Trophoblast cell (in vitro differentiated cells and primary cell): Measurements from ENCODE around the gene MPPED2.

Source experiments
- DNase-seq, 2 donors: peaks; one replicate each; pipeline ENCODE4 v3.0.0-alpha.2; 2016
- H2AFZ ChIP-seq: 2 replicates; pipeline ENCODE4 v1.6.1; 2013; ENCODE audit warnings: low read length, moderate library complexity, mild to moderate bottlenecking; ENCODE audit not compliant: insufficient read depth, poor library complexity
- H2AK5ac ChIP-seq: 2 replicates; pipeline ENCODE4 v1.6.1; 2013; ENCODE audit warnings: mild to moderate bottlenecking, low read length
- H2BK120ac ChIP-seq: 2 replicates; pipeline ENCODE4 v1.6.1; 2013; ENCODE audit warnings: low read length, mild to moderate bottlenecking, moderate library complexity; ENCODE audit not compliant: insufficient read depth, poor library complexity
- H2BK12ac ChIP-seq: 2 replicates; pipeline ENCODE4 v1.6.1; 2013; ENCODE audit warnings: mild to moderate bottlenecking, low read length, moderate library complexity
- H2BK5ac ChIP-seq: 2 replicates; pipeline ENCODE4 v1.6.1; 2013; ENCODE audit warnings: low read length, low read depth, moderate library complexity, mild to moderate bottlenecking; ENCODE audit not compliant: poor library complexity
- H3K14ac ChIP-seq: 2 replicates; pipeline ENCODE4 v1.6.1; 2013; ENCODE audit warnings: mild to moderate bottlenecking, low read length
- H3K18ac ChIP-seq: 2 replicates; pipeline ENCODE4 v1.6.1; 2013; ENCODE audit warnings: mild to moderate bottlenecking, low read length
- H3K23ac ChIP-seq: 2 replicates; pipeline ENCODE4 v1.6.1; 2013; ENCODE audit warnings: low read length
- H3K27ac ChIP-seq: 2 replicates; pipeline ENCODE4 v1.5.1; 2013; ENCODE audit warnings: low read depth, mild to moderate bottlenecking, inconsistent platforms, low read length, moderate library complexity
- H3K27me3 ChIP-seq: 2 replicates; pipeline ENCODE4 v1.6.1; 2013; ENCODE audit warnings: inconsistent platforms, mild to moderate bottlenecking, low read length, moderate library complexity; ENCODE audit not compliant: insufficient read depth
- H3K36me3 ChIP-seq, 2 experiments: 1 replicate in 1 of 2; 2 replicates in 1 of 2; pipeline ENCODE4 v1.6.1; 2013; ENCODE audit warnings: low read length in 2 of 2, mild to moderate bottlenecking in 2 of 2, moderate library complexity in 1 of 2; ENCODE audit not compliant: insufficient read depth in 2 of 2, control insufficient read depth in 1 of 2
- H3K4ac ChIP-seq: 2 replicates; pipeline ENCODE4 v1.6.1; 2013; ENCODE audit warnings: low read depth, mild to moderate bottlenecking, low read length, moderate library complexity
- H3K4me1 ChIP-seq, 2 experiments: 1 replicate in 1 of 2; 2 replicates in 1 of 2; pipeline ENCODE4 v1.6.1; 2013; ENCODE audit warnings: low read length in 2 of 2, mild to moderate bottlenecking in 2 of 2, moderate library complexity in 1 of 2; ENCODE audit not compliant: insufficient read depth in 2 of 2, control insufficient read depth in 1 of 2
- H3K4me2 ChIP-seq: 2 replicates; pipeline ENCODE4 v1.6.1; 2013; ENCODE audit warnings: inconsistent platforms, mild to moderate bottlenecking, low read length, moderate library complexity
- H3K4me3 ChIP-seq: 2 replicates; pipeline ENCODE4 v1.5.1; 2013; ENCODE audit warnings: mild to moderate bottlenecking, low read depth, low read length, inconsistent platforms
- H3K79me1 ChIP-seq: one replicate; pipeline ENCODE4 v1.6.1; 2013; ENCODE audit warnings: low read length
- H3K79me2 ChIP-seq: 2 replicates; pipeline ENCODE4 v1.6.1; 2013; ENCODE audit warnings: low read length, mild to moderate bottlenecking; ENCODE audit not compliant: control insufficient read depth, insufficient read depth, poor library complexity
- H3K9ac ChIP-seq: 2 replicates; pipeline ENCODE4 v1.6.1; 2013; ENCODE audit warnings: mild to moderate bottlenecking, low read length
- H3K9me3 ChIP-seq: 2 replicates; pipeline ENCODE4 v1.6.1; 2013; ENCODE audit warnings: low read depth, mild to moderate bottlenecking, control low read depth, inconsistent platforms, low read length; ENCODE audit not compliant: insufficient read depth
- H4K12ac ChIP-seq: 2 replicates; pipeline ENCODE4 v1.6.1; 2013; ENCODE audit warnings: low read depth, mild to moderate bottlenecking, low read length, moderate library complexity
- H4K8ac ChIP-seq: 2 replicates; pipeline ENCODE4 v1.6.1; 2013; ENCODE audit warnings: low read depth, mild to moderate bottlenecking, low read length, moderate library complexity
- H4K91ac ChIP-seq: one replicate; pipeline ENCODE4 v1.6.1; 2013; ENCODE audit warnings: low read depth, mild to moderate bottlenecking, low read length, moderate library complexity
- WGBS: extraction: QIAGEN DNeasy Blood & Tissue Kit; methylation state at CpG from one replicate; pipeline ENCODE4 v1.1.7; 2013; ENCODE audit warnings: missing lambda C conversion rate; ENCODE audit not compliant: insufficient read length, insufficient coverage; ENCODE audit errors: extremely low coverage; 5-methylcytosine and 5-hydroxymethylcytosine counted together

Gene MPPED2

DNA sequence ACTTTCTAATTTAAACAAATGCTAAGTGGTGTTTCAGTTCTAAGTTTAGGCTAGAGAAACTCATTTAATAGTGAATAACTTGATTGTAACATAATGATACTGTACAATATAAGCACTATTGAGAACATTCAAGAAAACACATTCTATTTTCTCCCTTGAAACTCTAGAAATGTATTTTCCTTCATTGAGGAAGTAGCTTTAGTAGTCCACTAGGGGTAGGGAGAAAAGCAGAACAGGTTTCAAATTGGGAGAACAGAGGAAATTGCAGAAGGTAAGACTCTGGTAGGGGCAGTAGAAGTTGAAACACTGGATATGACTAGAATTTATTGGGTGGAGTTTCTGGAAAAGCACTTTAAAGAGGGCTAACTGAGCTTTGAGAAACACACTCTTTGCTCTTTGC is 31.6 kb upstream of the MPPED2 start:
- Histone ChIP-seq H3K4me2 (no peak overlapping the region), H2BK5ac (no peak overlapping the region), H3K27ac (no peak overlapping the region), H4K91ac (no peak overlapping the region), H3K14ac (no peak overlapping the region), H3K4me1 (no peaks in the 10 kb centered on the region), H2AK5ac (no peak overlapping the region), H3K4me3 (no peak overlapping the region), H3K9me3 (no peaks in the 10 kb centered on the region), H3K9ac (no peak overlapping the region), H3K23ac (no peak overlapping the region), H3K79me1 (no peaks in the 10 kb centered on the region), H2AFZ (no peak overlapping the region), H3K79me2 (no peaks in the 10 kb centered on the region), H4K8ac (no peak overlapping the region), H3K36me3 (no peaks in the 10 kb centered on the region), H3K4ac (no peak overlapping the region), H4K12ac (no peak overlapping the region), H3K18ac (no peak overlapping the region), H3K27me3 (no peaks in the 10 kb centered on the region), H2BK12ac (no peak overlapping the region), H2BK120ac (no peak overlapping the region)
- DNase-seq, result no peak

- H3K4me3 ChIP-seq, result no peak overlapping the region
- no peak overlapping the region for H3K27ac ChIP-seq
- no peak overlapping the region for H3K4ac ChIP-seq
- H3K36me3 ChIP-seq, result no peaks in the 10 kb centered on the region
- no peak overlapping the region for H3K4me2 ChIP-seq
- no peak overlapping the region for H2AK5ac ChIP-seq
- H3K4me1 ChIP-seq, result no peaks in the 10 kb centered on the region
- H3K27me3 ChIP-seq, result no peaks in the 10 kb centered on the region
- H3K9me3 ChIP-seq, result no peaks in the 10 kb centered on the region
- H3K23ac ChIP-seq, result no peak overlapping the region
- no peaks in the 10 kb centered on the region for H3K79me1 ChIP-seq
- H3K14ac ChIP-seq, result no peak overlapping the region
- no peak overlapping the region for H2AFZ ChIP-seq
- no peak overlapping the region for H2BK120ac ChIP-seq
- H4K91ac ChIP-seq, result no peak overlapping the region
- no peaks in the 10 kb centered on the region for H3K79me2 ChIP-seq
- no peak for DNase-seq
- H2BK12ac ChIP-seq, result no peak overlapping the region
- WGBS, result no CpG with 5 or more reads among the region's 3 CpGs
- H4K12ac ChIP-seq, result no peak overlapping the region
- no peak overlapping the region for H2BK5ac ChIP-seq
- H4K8ac ChIP-seq, result no peak overlapping the region
- H3K18ac ChIP-seq, result no peak overlapping the region
- H3K9ac ChIP-seq, result no peak overlapping the region
These were observed 24.5 kb upstream of the MPPED2 start for GRCh38 chr11:30610628-30611027.

GRCh38 chr11:30608534-30608933 is 22.4 kb upstream of the MPPED2 start:
- no peak overlapping the region for H2AK5ac ChIP-seq
- H4K8ac ChIP-seq, result no peak overlapping the region
- H3K79me2 ChIP-seq, result no peaks in the 10 kb centered on the region
- H2BK12ac ChIP-seq, result no peak overlapping the region
- no peak overlapping the region for H3K18ac ChIP-seq
- no peaks in the 10 kb centered on the region for H3K27me3 ChIP-seq
- H4K91ac ChIP-seq, result no peak overlapping the region
- no peaks in the 10 kb centered on the region for H3K4me1 ChIP-seq
- H2BK5ac ChIP-seq, result no peak overlapping the region
- H3K27ac ChIP-seq, result no peak overlapping the region
- H3K9me3 ChIP-seq, result no peaks in the 10 kb centered on the region
- H2AFZ ChIP-seq, result no peak overlapping the region
- no peaks in the 10 kb centered on the region for H3K79me1 ChIP-seq
- no peak overlapping the region for H3K14ac ChIP-seq
- H3K4me3 ChIP-seq, result no peak overlapping the region
- no peak overlapping the region for H3K4ac ChIP-seq
- no peaks in the 10 kb centered on the region for H3K36me3 ChIP-seq
- H3K9ac ChIP-seq, result no peak overlapping the region
- DNase-seq, result no peak
- H4K12ac ChIP-seq, result no peak overlapping the region
- no peak overlapping the region for H2BK120ac ChIP-seq
- no peak overlapping the region for H3K23ac ChIP-seq
- no peak overlapping the region for H3K4me2 ChIP-seq

DNA sequence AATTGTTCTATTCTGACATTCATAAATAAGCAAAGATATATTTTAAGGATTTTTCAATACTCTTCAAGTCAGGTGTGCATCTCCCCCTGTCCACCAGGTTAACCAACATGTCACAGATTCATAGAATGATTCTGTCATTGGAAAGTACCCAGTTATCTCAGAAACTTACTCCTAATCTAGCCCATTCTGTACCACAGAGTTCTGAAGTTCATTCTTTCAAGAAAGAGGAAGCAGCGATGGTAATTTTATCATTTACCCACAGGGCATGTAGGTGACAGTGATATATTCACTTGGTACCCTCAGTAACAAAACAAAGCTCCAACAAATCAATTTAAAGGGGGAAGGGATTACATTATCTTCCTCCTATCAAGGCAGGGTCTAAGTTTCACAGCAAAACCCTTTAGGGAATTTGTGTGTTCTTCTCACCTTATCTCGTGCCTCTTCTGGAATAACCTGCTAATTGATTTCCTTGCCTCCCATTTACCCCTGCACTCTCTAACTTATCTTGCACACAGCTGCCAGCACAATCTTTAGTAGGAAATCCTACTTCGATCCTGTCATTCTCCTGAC is 19.0 kb upstream of the MPPED2 start:
- no peak overlapping the region for H3K4ac ChIP-seq
- H3K4me1 ChIP-seq, result no peaks in the 10 kb centered on the region
- H3K4me3 ChIP-seq, result no peak overlapping the region
- H4K12ac ChIP-seq, result no peak overlapping the region
- no peaks in the 10 kb centered on the region for H3K36me3 ChIP-seq
- WGBS, result no CpG with 5 or more reads among the region's 3 CpGs
- no peaks in the 10 kb centered on the region for H3K27me3 ChIP-seq
- H2BK12ac ChIP-seq, result no peak overlapping the region
- H4K8ac ChIP-seq, result no peak overlapping the region
- H3K27ac ChIP-seq, result no peak overlapping the region
- H4K91ac ChIP-seq, result no peak overlapping the region
- H3K18ac ChIP-seq, result no peak overlapping the region
- no peaks in the 10 kb centered on the region for H3K9me3 ChIP-seq
- H2BK120ac ChIP-seq, result no peak overlapping the region
- no peak overlapping the region for H3K23ac ChIP-seq
- H2AK5ac ChIP-seq, result no peak overlapping the region
- H3K79me2 ChIP-seq, result no peaks in the 10 kb centered on the region
- no peak overlapping the region for H3K9ac ChIP-seq
- no peak overlapping the region for H2BK5ac ChIP-seq
- no peak overlapping the region for H3K4me2 ChIP-seq
- no peak overlapping the region for H2AFZ ChIP-seq
- no peak overlapping the region for H3K14ac ChIP-seq
- H3K79me1 ChIP-seq, result no peaks in the 10 kb centered on the region
- no peak for DNase-seq
